Peyer's patch (tissue), 4 donors: Measurements from ENCODE around the gene KDM2A.

Experiments
- CTCF ChIP-seq, 6 experiments: fragments of 450-650 bp in 4 of 6; fragments of 200-600 bp in 2 of 6; sonication (generic) in 1 of 6; IDR thresholded peaks; one replicate each; pipeline ENCODE4 v1.5.1; 2017 to 2019; ENCODE audit warnings: antibody characterized with exemption in 6 of 6, mild to moderate bottlenecking in 3 of 6, moderate library complexity in 1 of 6
- POLR2A ChIP-seq, 2 donors: fragments of 450-650 bp; IDR thresholded peaks; one replicate each; pipeline ENCODE4 v1.5.1; 2017; ENCODE audit warnings: antibody characterized with exemption in 2 of 2, mild to moderate bottlenecking in 2 of 2, moderate library complexity in 2 of 2

DNA sequence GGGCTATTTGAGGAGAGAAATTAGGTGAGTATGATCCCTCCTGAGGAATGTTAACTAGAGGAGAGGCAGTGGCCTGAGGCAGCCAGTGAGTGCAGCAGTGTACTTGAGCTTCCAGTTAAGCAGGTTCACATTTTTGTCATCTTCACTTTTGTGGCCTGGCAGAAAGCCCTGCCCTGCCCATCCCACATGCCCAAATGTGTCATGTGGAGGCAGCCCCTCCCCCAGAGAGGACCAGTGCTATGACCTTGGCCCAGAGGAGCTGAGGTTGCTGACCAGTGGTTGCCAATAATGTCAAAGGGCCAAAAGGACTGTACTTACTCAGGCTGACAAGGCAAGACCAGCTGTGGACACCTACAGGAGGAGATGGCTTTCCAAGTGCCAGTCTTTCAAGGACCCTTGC is 129.6 kb downstream of the KDM2A start:
- TF ChIP-seq POLR2A (IDR thresholded peaks at IDR 0.05): no peak
- TF ChIP-seq CTCF (IDR thresholded peaks at IDR 0.05): no peak
